ENCODE results near the gene DGKA.
"Not testable (repeated sequence)": the region's sequence is repeated elsewhere in the genome, so short reads cannot be mapped to it uniquely, and the experiment has no call there.

The DGKA gene

GRCh38 chr12:55969356-55969755 lies 38.4 kb downstream of the DGKA start:
- no peak for DNase-seq

- no peak for DNase-seq
These were observed 39.8 kb downstream of the DGKA start for GRCh38 chr12:55970775-55971174.

- no peak for DNase-seq
These were observed 41.1 kb downstream of the DGKA start for GRCh38 chr12:55972042-55972441.

GRCh38 chr12:55972456-55972855 lies 41.5 kb downstream of the DGKA start:
- DNase-seq = no peak

GRCh38 chr12:55972911-55973598 lies 42.1 kb downstream of the DGKA start:
- no peak for DNase-seq

- peak; percentile 100 for DNase-seq
These were observed 42.8 kb downstream of the DGKA start, which contains the start of gene RAB5B for GRCh38 chr12:55973599-55974307. Gene RAB5B, plus strand, starts transcription at chr12:55974078. Its CDS starts 12,883 bp downstream, at chr12:55986961.

- no peak for DNase-seq
These were observed 43.4 kb downstream of the DGKA start for GRCh38 chr12:55974308-55974730.

GRCh38 chr12:55978393-55978792 lies 47.4 kb downstream of the DGKA start:
- no peak for DNase-seq

GRCh38 chr12:55979069-55979468 lies 48.1 kb downstream of the DGKA start:
- DNase-seq = no peak

- not testable (repeated sequence) for DNase-seq
These were observed 50.9 kb downstream of the DGKA start for GRCh38 chr12:55981882-55982281.

GRCh38 chr12:55982319-55982936 lies 51.5 kb downstream of the DGKA start:
- no peak for DNase-seq

GRCh38 chr12:55983232-55983842 lies 52.4 kb downstream of the DGKA start:
- DNase-seq = no peak

GRCh38 chr12:55984861-55985260 lies 53.9 kb downstream of the DGKA start:
- no peak for DNase-seq

GRCh38 chr12:55985341-55985740 lies 54.4 kb downstream of the DGKA start:
- DNase-seq = no peak

GRCh38 chr12:55985976-55986375 lies 55.0 kb downstream of the DGKA start:
- DNase-seq = not testable (repeated sequence)

- no peak for DNase-seq
These were observed 60.1 kb downstream of the DGKA start for GRCh38 chr12:55991110-55991509.

- no peak for DNase-seq
These were observed 62.4 kb downstream of the DGKA start for GRCh38 chr12:55993230-55993853.

GRCh38 chr12:55995366-55995765 lies 64.4 kb downstream of the DGKA start:
- DNase-seq = no peak

- peak; percentile 70 for DNase-seq
These were observed 65.3 kb downstream of the DGKA start for GRCh38 chr12:55996201-55996714.

GRCh38 chr12:55996715-55997534 lies 66.0 kb downstream of the DGKA start, which contains the start of gene SUOX:
Gene SUOX, plus strand, starts transcription at chr12:55997276. Its CDS starts 4,946 bp downstream, at chr12:56002222.
- peak; percentile 97 for DNase-seq

- no peak for DNase-seq
These were observed 66.5 kb downstream of the DGKA start for GRCh38 chr12:55997535-55997859.

GRCh38 chr12:55999522-55999921 lies 68.6 kb downstream of the DGKA start:
- DNase-seq = not testable (repeated sequence)

Measured in midbrain (tissue), 1 donor.